AG04449 (cell line): ENCODE results near the gene TSPEAR.

Experiments
- CTCF ChIA-PET: fragments of 350-600 bp; formaldehyde crosslinking; extraction: SDS; loops from one replicate; lab custom pipeline; 2021; ENCODE audit warnings: antibody characterized with exemption; lab: Yijun Ruan, JAX
- POLR2A ChIA-PET: fragments of 400-600, 350-600 bp; formaldehyde crosslinking; extraction: SDS; loops from one replicate; lab custom pipeline; 2020; ENCODE audit warnings: antibody characterized with exemption, inconsistent platforms; lab: Yijun Ruan, JAX
- DNase-seq: peaks from one replicate; pipeline ENCODE4 v3.0.0-alpha.2; 2010; ENCODE audit warnings: low read depth, low spot score
- H3K4me3 ChIP-seq: 2 replicates; pipeline ENCODE4 v1.5.1; 2011; ENCODE audit warnings: low read depth, mild to moderate bottlenecking, control low read depth, low read length
- CTCF ChIP-seq: IDR thresholded peaks from one replicate; pipeline ENCODE4 v1.5.1; 2011; ENCODE audit warnings: mild to moderate bottlenecking, moderate library complexity, low read length, control low read depth, inconsistent platforms; ENCODE audit not compliant: insufficient read depth; ENCODE audit errors: missing control alignments

The TSPEAR gene

DNA sequence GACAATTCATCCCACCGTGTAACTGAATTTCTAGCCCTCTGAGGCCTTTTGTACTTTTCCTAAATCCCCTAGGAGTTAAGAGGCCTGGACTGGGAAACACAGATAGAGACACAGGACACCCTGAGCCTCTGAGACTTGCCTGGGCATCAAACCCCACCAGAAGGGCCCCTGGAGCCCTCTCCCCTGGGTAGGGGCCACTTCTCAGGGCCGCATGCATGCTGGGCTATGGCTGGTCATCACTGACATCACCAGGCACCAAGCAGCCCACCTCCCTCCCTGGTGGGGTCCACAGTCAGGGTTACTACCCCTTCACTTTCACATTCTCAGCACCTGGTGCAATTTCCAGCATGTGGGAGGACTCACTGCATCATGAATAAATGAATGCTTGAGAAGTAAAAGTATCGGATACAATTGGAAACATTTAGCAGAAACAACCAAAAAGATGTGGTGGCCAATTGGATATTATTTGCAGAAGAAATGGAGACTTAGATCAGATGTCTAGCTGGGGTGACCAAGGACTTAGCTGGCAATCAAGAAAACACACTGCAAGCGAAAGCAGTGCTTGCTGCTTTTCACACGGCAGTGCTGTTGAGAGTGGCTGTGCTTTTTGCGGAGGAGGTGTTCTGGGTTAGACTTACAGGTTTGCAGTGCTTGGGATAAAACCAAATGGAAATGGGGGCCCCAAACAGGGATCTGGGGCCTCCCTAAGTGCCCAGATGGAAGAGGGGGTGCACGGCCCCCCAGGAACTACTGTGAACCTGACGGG lies 111.9 kb downstream of the TSPEAR start:
- CTCF ChIA-PET = no interaction called here
- DNase-seq = no peak
- TF ChIP-seq CTCF = no peak
- H3K4me3 ChIP-seq = no peak overlapping the region
- POLR2A ChIA-PET = no interaction called here

GRCh38 chr21:44598061-44598460 lies 113.3 kb downstream of the TSPEAR start:
- TF ChIP-seq CTCF = no peak
- H3K4me3 ChIP-seq = no peak overlapping the region
- no peak for DNase-seq
- ChIA-PET CTCF (no interaction called here), POLR2A (no interaction called here)

DNA sequence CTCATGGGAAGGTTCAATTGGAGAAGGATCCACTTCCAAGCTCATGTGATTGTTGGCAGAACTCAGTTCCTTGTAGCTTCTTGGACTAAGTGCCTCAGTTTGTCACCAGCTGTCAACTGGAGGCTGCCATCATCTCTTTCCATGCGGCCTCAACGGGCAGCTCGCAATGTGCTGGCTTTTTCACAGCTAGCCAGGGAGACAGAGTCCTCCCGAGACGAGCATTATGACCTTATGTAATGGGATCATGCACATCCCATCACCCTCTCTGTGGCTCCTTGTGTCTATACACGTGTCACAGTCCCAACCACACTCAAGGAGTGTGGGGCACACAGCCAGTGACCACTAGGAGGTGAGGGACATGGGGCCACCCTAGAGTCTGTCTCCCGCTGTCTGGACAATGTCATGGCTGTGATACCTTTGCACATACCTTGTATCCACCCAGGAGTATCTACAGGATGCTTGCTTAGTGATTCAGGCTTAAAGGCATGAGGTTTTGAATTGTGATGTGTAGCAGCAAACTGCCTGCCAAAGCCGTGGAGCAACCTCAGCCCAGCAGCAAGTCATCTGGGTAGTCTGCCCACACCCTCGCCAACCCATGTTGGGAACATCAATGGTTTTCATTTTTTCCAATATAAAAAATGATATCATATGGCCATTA lies 115.2 kb downstream of the TSPEAR start:
- ChIA-PET CTCF (no interaction called here), POLR2A (no interaction called here)
- no peak for TF ChIP-seq CTCF
- DNase-seq = no peak
- no peak overlapping the region for H3K4me3 ChIP-seq

DNA sequence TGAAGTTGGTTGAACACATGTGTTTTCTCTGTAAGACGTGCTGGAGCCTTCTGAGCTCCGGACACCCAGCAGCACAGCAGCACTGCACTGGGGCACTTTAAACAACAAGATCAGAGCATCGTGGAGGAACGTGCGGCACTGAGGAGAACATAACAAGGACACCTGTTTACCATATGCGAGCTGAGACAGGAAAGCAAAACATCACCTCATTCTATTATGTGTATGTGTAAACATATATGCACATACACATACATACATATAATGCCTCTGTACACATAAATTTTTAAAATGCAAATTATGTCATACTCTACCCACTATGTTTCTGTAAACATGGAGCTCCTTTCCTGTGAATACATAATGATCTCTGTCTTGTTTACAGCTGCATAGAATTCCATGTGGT lies 115.8 kb downstream of the TSPEAR start:
- ChIA-PET POLR2A (no interaction called here), CTCF (no interaction called here)
- DNase-seq = no peak
- TF ChIP-seq CTCF = no peak
- no peak overlapping the region for H3K4me3 ChIP-seq

DNA sequence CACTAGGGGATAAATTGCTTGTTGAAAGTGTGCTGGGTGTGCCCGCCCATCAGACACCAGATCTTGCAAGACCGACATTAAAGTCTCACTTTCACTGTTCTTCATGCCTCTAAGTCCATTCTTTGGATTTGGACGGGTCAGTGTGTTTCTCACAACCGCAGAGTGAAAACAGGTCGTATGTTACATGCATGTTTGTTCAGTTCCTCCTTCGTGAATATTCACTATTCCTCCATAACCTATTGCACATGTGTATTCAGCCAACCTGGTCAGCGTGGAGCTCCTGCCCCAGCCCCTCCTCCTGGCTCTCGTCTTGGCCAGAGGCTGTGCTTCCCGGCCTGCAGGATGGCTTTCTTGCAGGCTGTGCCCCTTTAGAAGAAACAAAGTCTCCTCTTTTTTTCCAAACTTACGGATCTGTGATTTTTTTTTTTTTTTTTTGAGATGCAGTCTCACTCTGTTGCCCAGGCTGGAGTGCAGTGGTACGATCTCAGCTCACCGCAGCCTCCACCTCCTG lies 116.9 kb downstream of the TSPEAR start:
- DNase-seq = no peak
- POLR2A ChIA-PET = no interaction called here
- CTCF ChIA-PET = no interaction called here
- TF ChIP-seq CTCF = no peak
- H3K4me3 ChIP-seq = no peak overlapping the region

GRCh38 chr21:44593598-44594405 lies 117.6 kb downstream of the TSPEAR start:
- DNase-seq = no peak
- ChIA-PET CTCF (no interaction called here), POLR2A (no interaction called here)
- no peak overlapping the region for H3K4me3 ChIP-seq
- TF ChIP-seq CTCF = no peak
